GM23338 (cell line): Measurements from ENCODE around the gene PCSK5. TPM values are rescaled to one million over a fixed set of nuclear protein-coding genes. Genes with fewer than 3 reads are reported as not detected.

Experiments
- ATAC-seq: fragments of 200-7000 bp; cut with Tn5 transposase; 3 replicates; pipeline ENCODE4 v1.9.1; 2020
- DNase-seq: peaks from one replicate; pipeline ENCODE4 v3.0.0-alpha.2; 2015; ENCODE audit warnings: low spot score
- H2AFZ ChIP-seq: fragments of 200-600 bp; sonication (generic); 2 replicates; pipeline ENCODE4 v1.8.0; 2016; ENCODE audit warnings: antibody characterized with exemption, mild to moderate bottlenecking, moderate library complexity
- H3F3A ChIP-seq: fragments of 200-600 bp; sonication (generic); replicated peaks from 2 replicates; pipeline ENCODE4 v1.8.0; 2017; ENCODE audit warnings: antibody characterized with exemption, mixed run types, low read depth
- H3K27ac ChIP-seq: fragments of 200-600 bp; sonication (generic); 2 replicates; pipeline ENCODE4 v1.6.1; 2016; ENCODE audit warnings: low read depth
- H3K27me3 ChIP-seq: fragments of 200-600 bp; sonication (generic); 2 replicates; pipeline ENCODE4 v1.8.0; 2016; ENCODE audit warnings: mild to moderate bottlenecking, mixed run types, moderate library complexity; ENCODE audit not compliant: insufficient read depth
- H3K36me3 ChIP-seq: fragments of 200-600 bp; sonication (generic); 2 replicates; pipeline ENCODE4 v1.8.0; 2016; ENCODE audit warnings: mild to moderate bottlenecking; ENCODE audit not compliant: insufficient read depth
- H3K4me1 ChIP-seq: fragments of 200-600 bp; sonication (generic); 2 replicates; pipeline ENCODE4 v1.8.0; 2016; ENCODE audit warnings: mild to moderate bottlenecking, moderate library complexity; ENCODE audit not compliant: insufficient read depth
- H3K4me2 ChIP-seq: fragments of 200-600 bp; sonication (generic); 2 replicates; pipeline ENCODE4 v1.7.1; 2017; ENCODE audit warnings: mixed run types
- H3K4me3 ChIP-seq: fragments of 200-600 bp; sonication (generic); 2 replicates; pipeline ENCODE4 v1.6.1; 2016; ENCODE audit warnings: mixed run types
- H3K79me2 ChIP-seq: fragments of 200-600 bp; sonication (generic); replicated peaks from 2 replicates; pipeline ENCODE4 v1.8.0; 2017; ENCODE audit warnings: mild to moderate bottlenecking; ENCODE audit not compliant: insufficient read depth
- H3K9me2 ChIP-seq: fragments of 200-600 bp; sonication (generic); 2 replicates; pipeline ENCODE4 v1.8.0; 2017; ENCODE audit not compliant: insufficient read depth
- H4K20me1 ChIP-seq: fragments of 200-600 bp; sonication (generic); replicated peaks from 2 replicates; pipeline ENCODE4 v1.8.0; 2017; ENCODE audit warnings: mild to moderate bottlenecking; ENCODE audit not compliant: insufficient read depth
- H3K27ac Mint-ChIP-seq: 2 replicates; pipeline ENCODE4 v1.8.0; 2020; ENCODE audit warnings: inconsistent platforms, mild to moderate bottlenecking, moderate library complexity, mixed read lengths
- H3K27me3 Mint-ChIP-seq: 3 replicates; pipeline ENCODE4 v1.8.0; 2022; ENCODE audit warnings: low read depth, mild to moderate bottlenecking, moderate library complexity, mixed read lengths, inconsistent platforms; ENCODE audit not compliant: insufficient read depth, poor library complexity
- H3K36me3 Mint-ChIP-seq: 3 replicates; pipeline ENCODE4 v1.8.0; 2021; ENCODE audit warnings: low read depth, mild to moderate bottlenecking, inconsistent platforms, moderate library complexity, mixed read lengths
- H3K4me1 Mint-ChIP-seq: 3 replicates; pipeline ENCODE4 v1.8.0; 2020; ENCODE audit warnings: mild to moderate bottlenecking, inconsistent platforms, mixed read lengths
- H3K4me3 Mint-ChIP-seq: 3 replicates; pipeline ENCODE4 v1.8.0; 2021; ENCODE audit warnings: moderate library complexity, mild to moderate bottlenecking, inconsistent platforms, mixed read lengths
- H3K9me3 Mint-ChIP-seq: 3 replicates; pipeline ENCODE4 v1.8.0; 2020; ENCODE audit warnings: moderate library complexity, mild to moderate bottlenecking, inconsistent platforms, mixed read lengths
- CREB1 ChIP-seq: fragments of 250-450 bp; sonication (Bioruptor Pico); IDR thresholded peaks from 2 replicates; pipeline ENCODE4 v1.5.0; 2020; ENCODE audit warnings: low read depth, mild to moderate bottlenecking, moderate library complexity
- CTCF ChIP-seq, 2 experiments: fragments of 200-600 bp in 1 of 2; sonication (generic) in 1 of 2; conservative IDR thresholded peaks; 2 replicates each; pipeline versions ENCODE4 v1.5.1 to v1.6.1; 2016 to 2017; ENCODE audit warnings: antibody characterized with exemption in 2 of 2, low read depth in 2 of 2, mild to moderate bottlenecking in 2 of 2, moderate library complexity in 1 of 2
- ETS1 ChIP-seq: IDR thresholded peaks from 2 replicates; pipeline ENCODE4 v1.6.1; 2016; ENCODE audit warnings: antibody characterized with exemption
- EZH2 ChIP-seq: fragments of 200-600 bp; sonication (generic); IDR thresholded peaks from one replicate; pipeline ENCODE4 v1.8.0; 2017; ENCODE audit warnings: antibody characterized with exemption, mild to moderate bottlenecking, low read depth; ENCODE audit not compliant: unreplicated experiment
- NANOG ChIP-seq: IDR thresholded peaks from 2 replicates; pipeline ENCODE4 v1.6.1; 2016; ENCODE audit warnings: antibody characterized with exemption, borderline replicate concordance
- POLR2AphosphoS5 ChIP-seq: IDR thresholded peaks from 2 replicates; pipeline ENCODE4 v1.6.1; 2016; ENCODE audit warnings: antibody characterized with exemption, low read depth
- STAT1 ChIP-seq: IDR thresholded peaks from one replicate; pipeline ENCODE4 v1.6.1; 2016; ENCODE audit warnings: antibody characterized with exemption; ENCODE audit not compliant: unreplicated experiment
- polyA plus RNA-seq: library from polyadenylated mRNA; unstranded; fragments of >200 nt; fragmentation: Nextera tagmentation; extraction: Ambion mirVana; gene quantifications from 2 replicates; pipeline ENCODE4 v1.2.1, GENCODE V29; 2016
- total RNA-seq: library from RNA; depleted of rRNA; stranded (reverse); fragments of >200 nt; shearing (Covaris generic); gene quantifications from 2 replicates; pipeline ENCODE4 v1.2.3, GENCODE V29; 2014

PCSK5 gene
- total and polyA plus RNA-seq, 2 experiments from 2014 or later, result 12.3 to 34.8 TPM

GRCh38 chr9:76085596-76085995 lies 195.1 kb downstream of the PCSK5 start:
- Histone ChIP-seq H3K27me3 (no peaks in the 10 kb centered on the region), H2AFZ (no peak overlapping the region), H3K4me2 (no peak overlapping the region), H3K4me1 (0 out of 2 replicates have a peak, but pooled peaks cover 5% of the 10 kb centered on the region), H4K20me1 (no peaks in the 10 kb centered on the region), H3K79me2 (no peaks in the 10 kb centered on the region), H3F3A (no peaks in the 10 kb centered on the region), H3K9me2 (no peaks in the 10 kb centered on the region), H3K4me3 (no peak overlapping the region), H3K27ac (no peak overlapping the region), H3K36me3 (no peaks in the 10 kb centered on the region)
- peaks cover 6% of the 10 kb centered on the region for H3K36me3 Mint-ChIP-seq
- no peak overlapping the region for H3K27ac Mint-ChIP-seq
- TF ChIP-seq CREB1 (CRISPR knock-in tag) (no peak), CTCF (conservative IDR thresholded peaks at IDR 0.05; ENCODE audit: low read depth in 2 of 2) (no peak), POLR2AphosphoS5 (no peak), STAT1 (no peak)
- ATAC-seq (no peak), DNase-seq (no peak)
- peaks cover 5% of the 10 kb centered on the region for H3K4me1 Mint-ChIP-seq
- H3K9me3 Mint-ChIP-seq, result peaks cover 4% of the 10 kb centered on the region; the same call in 1 of the 3 replicates
- no peaks in the 10 kb centered on the region for H3K27me3 Mint-ChIP-seq
- no peak overlapping the region for H3K4me3 Mint-ChIP-seq

GRCh38 chr9:76086539-76086938 lies 196.1 kb downstream of the PCSK5 start:
- Histone ChIP-seq H3K27ac (no peak overlapping the region), H3K4me2 (no peak overlapping the region), H4K20me1 (no peaks in the 10 kb centered on the region), H3K27me3 (no peaks in the 10 kb centered on the region), H3F3A (no peaks in the 10 kb centered on the region), H3K36me3 (no peaks in the 10 kb centered on the region), H3K79me2 (no peaks in the 10 kb centered on the region), H3K4me1 (0 out of 2 replicates have a peak, but pooled peaks cover 5% of the 10 kb centered on the region), H3K4me3 (no peak overlapping the region), H3K9me2 (no peaks in the 10 kb centered on the region), H2AFZ (no peak overlapping the region)
- Mint-ChIP-seq H3K9me3 (peaks cover 7% of the 10 kb centered on the region; the same call in 1 of the 3 replicates), H3K27me3 (peaks cover 1% of the 10 kb centered on the region), H3K4me1 (peaks cover 5% of the 10 kb centered on the region), H3K36me3 (peaks cover 10% of the 10 kb centered on the region), H3K27ac (peak overlapping the region; percentile 20; the same call in 1 of the 2 replicates), H3K4me3 (no peak overlapping the region)
- DNase-seq, result no peak
- ATAC-seq, result no peak
- TF ChIP-seq POLR2AphosphoS5, result no peak
- 0 out of 4 replicates have a peak, but pooled peaks of 1 of the 2 experiments have one; percentile 4 for TF ChIP-seq CTCF (conservative IDR thresholded peaks at IDR 0.05; ENCODE audit: low read depth in 2 of 2)

GRCh38 chr9:76087976-76088375 lies 197.5 kb downstream of the PCSK5 start:
- no peak for ATAC-seq
- Mint-ChIP-seq H3K4me1 (peaks cover 5% of the 10 kb centered on the region), H3K36me3 (peaks cover 12% of the 10 kb centered on the region), H3K27me3 (peaks cover 3% of the 10 kb centered on the region), H3K9me3 (peaks cover 7% of the 10 kb centered on the region; the same call in 1 of the 3 replicates), H3K27ac (no peak overlapping the region), H3K4me3 (no peak overlapping the region)
- no peaks in the 10 kb centered on the region for H3K79me2 ChIP-seq
- H4K20me1 ChIP-seq, result no peaks in the 10 kb centered on the region
- H3K9me2 ChIP-seq, result no peaks in the 10 kb centered on the region
- H3K4me3 ChIP-seq, result no peak overlapping the region
- H3F3A ChIP-seq, result no peaks in the 10 kb centered on the region
- H3K27ac ChIP-seq, result no peak overlapping the region
- no peak for DNase-seq
- H3K4me2 ChIP-seq, result no peak overlapping the region
- H3K36me3 ChIP-seq, result no peaks in the 10 kb centered on the region
- no peaks in the 10 kb centered on the region for H3K27me3 ChIP-seq
- H3K4me1 ChIP-seq, result 0 out of 2 replicates have a peak, but pooled peaks cover 5% of the 10 kb centered on the region
- no peak overlapping the region for H2AFZ ChIP-seq
- TF ChIP-seq EZH2, result no peak
- no peak for TF ChIP-seq CTCF (conservative IDR thresholded peaks at IDR 0.05; ENCODE audit: low read depth in 2 of 2)
- no peak for TF ChIP-seq STAT1
- TF ChIP-seq NANOG, result no peak
- no peak for TF ChIP-seq ETS1
